WTC11 (cell line): ENCODE results near the gene HMCN1. TPM values are rescaled to one million over a fixed set of nuclear protein-coding genes. Genes with fewer than 3 reads are reported as not detected.

ENCODE experiments used
- ATAC-seq: fragments of 200-7000 bp; cut with Tn5 transposase; 2 replicates; pipeline ENCODE4 v1.10.0; 2021; ENCODE audit warnings: mild to moderate bottlenecking, moderate library complexity
- CTCF ChIA-PET: fragments of 300-600 bp; sonication (Branson Sonifier 250); formaldehyde crosslinking; loops from one replicate; lab custom pipeline; 2021; ENCODE audit warnings: antibody characterized with exemption; lab: Charles Lee
- POLR2A ChIA-PET: fragments of 350-600 bp; sonication (Branson Sonifier 250); formaldehyde crosslinking; loops from one replicate; lab custom pipeline; 2021; ENCODE audit warnings: antibody characterized with exemption; lab: Charles Lee
- DNase-seq: peaks from one replicate; pipeline ENCODE4 v3.0.0; 2021; ENCODE audit warnings: low spot score
- H3K27ac Mint-ChIP-seq: 2 replicates; pipeline ENCODE4 v1.8.0; 2021; ENCODE audit warnings: mixed read lengths
- H3K27me3 Mint-ChIP-seq: 2 replicates; pipeline ENCODE4 v1.8.0; 2021; ENCODE audit warnings: low read depth, mild to moderate bottlenecking, moderate library complexity, mixed read lengths
- H3K36me3 Mint-ChIP-seq: 2 replicates; pipeline ENCODE4 v1.8.0; 2021; ENCODE audit warnings: mixed read lengths
- H3K4me1 Mint-ChIP-seq: 2 replicates; pipeline ENCODE4 v1.8.0; 2022; ENCODE audit warnings: mixed read lengths
- H3K4me3 Mint-ChIP-seq: 2 replicates; pipeline ENCODE4 v1.8.0; 2021; ENCODE audit warnings: mild to moderate bottlenecking, moderate library complexity, mixed read lengths
- H3K9me3 Mint-ChIP-seq: 2 replicates; pipeline ENCODE4 v1.8.0; 2021; ENCODE audit warnings: mixed read lengths
- CBFB ChIP-seq: sonication (generic); formaldehyde crosslinking; IDR thresholded peaks from 2 replicates; pipeline ENCODE4 v1.8.1; 2022; ENCODE audit warnings: mild to moderate bottlenecking, low read depth, missing genetic modification reagents
- E2F4 ChIP-seq: sonication (generic); formaldehyde crosslinking; IDR thresholded peaks from 2 replicates; pipeline ENCODE4 v1.8.1; 2022; ENCODE audit warnings: low read depth, mild to moderate bottlenecking, moderate library complexity, missing genetic modification reagents, borderline replicate concordance
- ESRRA ChIP-seq: sonication (generic); formaldehyde crosslinking; IDR thresholded peaks from 2 replicates; pipeline ENCODE4 v1.8.1; 2022; ENCODE audit warnings: mild to moderate bottlenecking, missing genetic modification reagents, borderline replicate concordance
- GRHL2 ChIP-seq: fragments of 250-450 bp; sonication (Bioruptor Pico); IDR thresholded peaks from 2 replicates; pipeline ENCODE4 v1.8.0; 2022; ENCODE audit warnings: mild to moderate bottlenecking, moderate library complexity; ENCODE audit not compliant: insufficient replicate concordance, severe bottlenecking
- IRF2 ChIP-seq: sonication (generic); formaldehyde crosslinking; IDR thresholded peaks from 2 replicates; pipeline ENCODE4 v1.8.0; 2022; ENCODE audit warnings: low read depth, missing genetic modification reagents, borderline replicate concordance
- MLX ChIP-seq: sonication (generic); formaldehyde crosslinking; IDR thresholded peaks from 2 replicates; pipeline ENCODE4 v1.8.1; 2023; ENCODE audit warnings: mild to moderate bottlenecking, missing genetic modification reagents, moderate library complexity
- MXD4 ChIP-seq: fragments of 250-450 bp; sonication (Bioruptor Pico); IDR thresholded peaks from 2 replicates; pipeline ENCODE4 v1.8.0; 2021; ENCODE audit warnings: mild to moderate bottlenecking, moderate library complexity, borderline replicate concordance
- MYBL2 ChIP-seq: sonication (generic); formaldehyde crosslinking; IDR thresholded peaks from 2 replicates; pipeline ENCODE4 v1.8.1; 2023; ENCODE audit warnings: mild to moderate bottlenecking, moderate library complexity, missing genetic modification reagents
- NR2C2 ChIP-seq: sonication (generic); formaldehyde crosslinking; IDR thresholded peaks from 2 replicates; pipeline ENCODE4 v1.8.0; 2022; ENCODE audit warnings: mild to moderate bottlenecking, missing genetic modification reagents
- NR3C1 ChIP-seq: sonication (generic); formaldehyde crosslinking; conservative IDR thresholded peaks from 2 replicates; pipeline ENCODE4 v1.8.1; 2023; ENCODE audit warnings: low read depth, mild to moderate bottlenecking, missing genetic modification reagents
- RORB ChIP-seq: fragments of 250-450 bp; sonication (Bioruptor Pico); IDR thresholded peaks from 2 replicates; pipeline ENCODE4 v1.9.0; 2021; ENCODE audit warnings: mild to moderate bottlenecking
- SP1 ChIP-seq: sonication (generic); formaldehyde crosslinking; conservative IDR thresholded peaks from 2 replicates; pipeline ENCODE4 v1.8.1; 2022; ENCODE audit warnings: missing genetic modification reagents
- USF1 ChIP-seq: sonication (generic); formaldehyde crosslinking; IDR thresholded peaks from 2 replicates; pipeline ENCODE4 v1.8.0; 2022; ENCODE audit warnings: mild to moderate bottlenecking, missing genetic modification reagents
- USF2 ChIP-seq: sonication (generic); formaldehyde crosslinking; IDR thresholded peaks from 2 replicates; pipeline ENCODE4 v1.8.1; 2023; ENCODE audit warnings: mild to moderate bottlenecking, missing genetic modification reagents, moderate library complexity
- ZBTB21 ChIP-seq: sonication (generic); formaldehyde crosslinking; IDR thresholded peaks from 2 replicates; pipeline ENCODE4 v1.8.1; 2023; ENCODE audit warnings: mild to moderate bottlenecking, missing genetic modification reagents, borderline replicate concordance
- ZNF281 ChIP-seq: sonication (generic); formaldehyde crosslinking; IDR thresholded peaks from 2 replicates; pipeline ENCODE4 v1.8.0; 2023; ENCODE audit warnings: mild to moderate bottlenecking, missing genetic modification reagents
- ZNF317 ChIP-seq: sonication (generic); formaldehyde crosslinking; IDR thresholded peaks from 2 replicates; pipeline ENCODE4 v1.8.1; 2023; ENCODE audit warnings: low read depth, mild to moderate bottlenecking, moderate library complexity, missing genetic modification reagents, borderline replicate concordance
- total RNA-seq: library from RNA; stranded (reverse); gene quantifications from 3 replicates; pipeline ENCODE4 v1.2.3, GENCODE V29; 2021

HMCN1 gene
- total RNA-seq, 1 experiment from 2014 or later, result 5.6 TPM

- TF ChIP-seq NR2C2 (CRISPR knock-in tag) (no peak), ZNF317 (CRISPR knock-in tag) (no peak), SP1 (no peak), MXD4 (CRISPR knock-in tag) (no peak), E2F4 (CRISPR knock-in tag) (no peak), ZBTB21 (no peak), RORB (CRISPR knock-in tag) (no peak), ZNF281 (no peak)
These were observed 441.4 kb downstream of the HMCN1 start (continued) for GRCh38 chr1:186175588-186175987.

GRCh38 chr1:186178426-186179043 is 444.3 kb downstream of the HMCN1 start:
- no peak overlapping the region for H3K4me3 Mint-ChIP-seq
- TF ChIP-seq NR2C2 (CRISPR knock-in tag) (no peak), MYBL2 (CRISPR knock-in tag) (no peak), ESRRA (no peak), USF2 (CRISPR knock-in tag) (no peak)
- no peaks in the 10 kb centered on the region for H3K36me3 Mint-ChIP-seq
- no peak for DNase-seq
- no peaks in the 10 kb centered on the region for H3K4me1 Mint-ChIP-seq
- ChIA-PET CTCF (no interaction called here), POLR2A (no interaction called here)
- no peaks in the 10 kb centered on the region for H3K27me3 Mint-ChIP-seq
- no peak overlapping the region for H3K27ac Mint-ChIP-seq
- ATAC-seq, result no peak
- H3K9me3 Mint-ChIP-seq, result peaks cover 3% of the 10 kb centered on the region; the same call in 1 of the 2 replicates

GRCh38 chr1:186179231-186179630 is 445.0 kb downstream of the HMCN1 start:
- no peak overlapping the region for H3K4me3 Mint-ChIP-seq
- ChIA-PET POLR2A (no interaction called here), CTCF (no interaction called here)
- peaks cover 3% of the 10 kb centered on the region; the same call in 1 of the 2 replicates for H3K9me3 Mint-ChIP-seq
- H3K27me3 Mint-ChIP-seq, result no peaks in the 10 kb centered on the region
- H3K27ac Mint-ChIP-seq, result no peak overlapping the region
- H3K36me3 Mint-ChIP-seq, result no peaks in the 10 kb centered on the region
- H3K4me1 Mint-ChIP-seq, result 0 out of 2 replicates have a peak, but pooled peaks cover 4% of the 10 kb centered on the region
- DNase-seq (no peak), ATAC-seq (no peak)
- TF ChIP-seq IRF2 (CRISPR knock-in tag) (no peak), ZNF317 (CRISPR knock-in tag) (no peak), CBFB (CRISPR knock-in tag) (no peak), GRHL2 (CRISPR knock-in tag) (no peak), USF1 (CRISPR knock-in tag) (no peak), MLX (no peak), NR3C1 (CRISPR knock-in tag) (no peak), ZBTB21 (no peak)
- TF ChIP-seq, all 79 proteins: peak for 0
